BLaER1 (cell line): Measurements from ENCODE around the gene NTPCR.

Experiments
- H3K27ac ChIP-seq: shearing (Covaris generic); formaldehyde crosslinking; 2 replicates; pipeline ENCODE4 v1.8.1; 2022
- H3K27me3 ChIP-seq: shearing (Covaris generic); formaldehyde crosslinking; 2 replicates; pipeline ENCODE4 v1.8.1; 2022
- H3K36me3 ChIP-seq: shearing (Covaris generic); formaldehyde crosslinking; 2 replicates; pipeline ENCODE4 v1.8.1; 2022
- H3K4me1 ChIP-seq: shearing (Covaris generic); formaldehyde crosslinking; 2 replicates; pipeline ENCODE4 v1.8.1; 2022
- H3K4me2 ChIP-seq: shearing (Covaris generic); formaldehyde crosslinking; 2 replicates; pipeline ENCODE4 v1.8.1; 2022
- H3K4me3 ChIP-seq: shearing (Covaris generic); formaldehyde crosslinking; 2 replicates; pipeline ENCODE4 v1.8.1; 2022
- H3K9ac ChIP-seq: shearing (Covaris generic); formaldehyde crosslinking; 2 replicates; pipeline ENCODE4 v1.8.1; 2022
- H3K9me3 ChIP-seq: shearing (Covaris generic); formaldehyde crosslinking; 2 replicates; pipeline ENCODE4 v1.8.1; 2022
- H4K20me1 ChIP-seq: shearing (Covaris generic); formaldehyde crosslinking; 2 replicates; pipeline ENCODE4 v1.8.1; 2022
- Cebpa-rat ChIP-seq: shearing (Covaris generic); IDR thresholded peaks from 2 replicates; pipeline ENCODE4 v1.8.1; 2022

Gene NTPCR

GRCh38 chr1:232950197-232951176 lies at the start of gene NTPCR:
Gene NTPCR (plus strand): TSS chr1:232950611. CDS start chr1:232950711, 100 bp downstream.
- Histone ChIP-seq H3K4me2 (peak within 1 kb of the TSS; percentile 90), H3K36me3 (peaks cover under 1% of the 10 kb centered on the region; the same call in 1 of the 2 replicates), H3K9me3 (peaks cover under 1% of the 10 kb centered on the region; the same call in 1 of the 2 replicates), H4K20me1 (no peaks in the 10 kb centered on the region), H3K27me3 (no peaks in the 10 kb centered on the region), H3K4me1 (peaks cover 31% of the 10 kb centered on the region), H3K4me3 (peak within 1 kb of the TSS; percentile 90), H3K27ac (peak within 1 kb of the TSS; percentile 84), H3K9ac (peak within 1 kb of the TSS; percentile 86)
- no peak for TF ChIP-seq Cebpa-rat

DNA sequence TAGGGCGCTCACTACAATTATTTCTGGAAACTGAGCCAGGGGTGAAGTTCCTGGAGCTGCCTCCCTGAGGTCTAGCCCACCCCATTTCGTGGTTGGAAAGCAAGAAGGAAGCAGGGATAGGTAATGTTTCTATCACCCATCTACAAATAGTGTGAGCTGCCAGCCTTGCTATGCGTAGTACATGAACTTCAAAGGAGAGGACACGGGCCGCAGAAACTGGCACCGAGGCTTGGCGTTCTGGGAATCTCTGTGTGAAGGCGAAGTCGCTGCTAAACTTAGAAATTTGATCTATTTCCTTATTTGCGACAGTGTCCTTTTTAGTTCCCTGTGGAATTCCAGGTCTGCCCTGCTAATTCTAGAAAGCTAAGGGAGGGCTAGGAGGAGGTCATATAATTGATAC lies 49.6 kb upstream of the NTPCR start:
- no peak overlapping the region for H3K9ac ChIP-seq
- H4K20me1 ChIP-seq = no peaks in the 10 kb centered on the region
- no peaks in the 10 kb centered on the region for H3K36me3 ChIP-seq
- H3K27ac ChIP-seq = no peak overlapping the region
- peaks cover 17% of the 10 kb centered on the region for H3K9me3 ChIP-seq
- H3K27me3 ChIP-seq = no peaks in the 10 kb centered on the region
- no peak overlapping the region for H3K4me3 ChIP-seq
- H3K4me2 ChIP-seq = peak overlapping the region; percentile 25
- peaks cover 10% of the 10 kb centered on the region for H3K4me1 ChIP-seq
- TF ChIP-seq Cebpa-rat = no peak

- H3K4me3 ChIP-seq = no peak overlapping the region
- H3K36me3 ChIP-seq = no peaks in the 10 kb centered on the region
- no peaks in the 10 kb centered on the region for H4K20me1 ChIP-seq
- no peaks in the 10 kb centered on the region for H3K27me3 ChIP-seq
- H3K4me2 ChIP-seq = peak overlapping the region; percentile 25
- peaks cover 17% of the 10 kb centered on the region for H3K9me3 ChIP-seq
- no peak overlapping the region for H3K9ac ChIP-seq
- H3K27ac ChIP-seq = no peak overlapping the region
- peaks cover 10% of the 10 kb centered on the region for H3K4me1 ChIP-seq
- no peak for TF ChIP-seq Cebpa-rat
These were observed 49.2 kb upstream of the NTPCR start for GRCh38 chr1:232901255-232901654.

GRCh38 chr1:232902774-232903350 lies 47.5 kb upstream of the NTPCR start:
- Histone ChIP-seq H3K4me1 (peaks cover 10% of the 10 kb centered on the region), H3K4me2 (no peak overlapping the region), H3K9ac (no peak overlapping the region), H4K20me1 (no peaks in the 10 kb centered on the region), H3K4me3 (no peak overlapping the region), H3K9me3 (peaks cover 17% of the 10 kb centered on the region), H3K27me3 (no peaks in the 10 kb centered on the region), H3K36me3 (no peaks in the 10 kb centered on the region), H3K27ac (no peak overlapping the region)
- no peak for TF ChIP-seq Cebpa-rat

DNA sequence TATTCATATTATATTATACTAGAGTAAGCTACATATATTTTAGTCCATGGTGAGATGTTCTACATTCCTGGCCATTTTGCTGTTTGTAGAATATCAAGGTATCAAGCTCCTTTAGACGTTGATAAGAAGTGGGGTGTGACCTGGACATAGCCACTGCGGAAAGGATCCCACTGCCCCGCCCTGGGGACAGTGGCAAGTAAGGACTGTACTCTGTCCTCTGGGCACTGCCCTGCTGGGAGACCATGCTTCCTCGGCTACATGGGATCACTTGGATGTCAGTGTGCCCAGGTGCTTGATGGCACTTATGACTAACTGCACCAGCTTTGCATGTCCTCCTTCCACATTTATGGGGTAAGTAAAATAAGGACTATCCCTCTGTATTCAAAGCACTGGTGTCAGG lies 46.3 kb upstream of the NTPCR start:
- Histone ChIP-seq H3K9ac (no peak overlapping the region), H3K27me3 (no peaks in the 10 kb centered on the region), H4K20me1 (no peaks in the 10 kb centered on the region), H3K9me3 (peaks cover 4% of the 10 kb centered on the region), H3K4me3 (no peak overlapping the region), H3K4me2 (no peak overlapping the region), H3K27ac (no peak overlapping the region), H3K4me1 (peaks cover 16% of the 10 kb centered on the region), H3K36me3 (no peaks in the 10 kb centered on the region)
- TF ChIP-seq Cebpa-rat = no peak

DNA sequence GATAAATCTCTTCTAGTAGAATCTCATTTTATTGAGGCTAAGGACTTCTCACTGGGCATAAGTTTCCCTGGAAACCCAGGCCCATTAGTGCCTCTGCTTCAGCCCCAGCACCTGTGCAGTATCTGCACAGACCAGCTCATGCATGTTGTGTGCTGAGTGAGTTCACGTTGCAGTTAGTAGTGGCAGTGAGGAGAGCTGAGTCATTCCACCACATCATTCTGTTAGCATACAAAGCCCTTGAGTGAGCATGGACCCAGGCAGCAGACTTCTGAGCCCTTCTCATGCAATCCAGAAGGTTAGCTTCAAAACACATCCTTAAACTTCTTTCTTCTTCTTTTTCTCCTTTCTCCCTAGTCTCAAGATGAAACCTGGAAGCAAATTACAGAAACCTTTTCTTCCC lies 45.8 kb upstream of the NTPCR start:
- TF ChIP-seq Cebpa-rat = no peak
- Histone ChIP-seq H3K27me3 (no peaks in the 10 kb centered on the region), H4K20me1 (no peaks in the 10 kb centered on the region), H3K36me3 (no peaks in the 10 kb centered on the region), H3K27ac (no peak overlapping the region), H3K4me2 (no peak overlapping the region), H3K9ac (no peak overlapping the region), H3K9me3 (no peaks in the 10 kb centered on the region), H3K4me3 (no peak overlapping the region), H3K4me1 (peaks cover 20% of the 10 kb centered on the region)

GRCh38 chr1:232905331-232906034 lies 44.9 kb upstream of the NTPCR start:
- Histone ChIP-seq H3K4me2 (no peak overlapping the region), H3K27me3 (no peaks in the 10 kb centered on the region), H3K9ac (no peak overlapping the region), H3K36me3 (no peaks in the 10 kb centered on the region), H3K4me1 (peaks cover 29% of the 10 kb centered on the region), H3K9me3 (no peaks in the 10 kb centered on the region), H3K27ac (no peak overlapping the region), H3K4me3 (no peak overlapping the region), H4K20me1 (no peaks in the 10 kb centered on the region)
- TF ChIP-seq Cebpa-rat = no peak

GRCh38 chr1:232906441-232906840 lies 44.0 kb upstream of the NTPCR start:
- H3K4me1 ChIP-seq = peaks cover 20% of the 10 kb centered on the region

GRCh38 chr1:232908831-232909230 lies 41.6 kb upstream of the NTPCR start:
- Histone ChIP-seq H3K27me3 (no peaks in the 10 kb centered on the region), H3K9ac (no peak overlapping the region), H3K36me3 (no peaks in the 10 kb centered on the region), H3K4me3 (no peak overlapping the region), H3K4me2 (peak overlapping the region; percentile 62), H3K9me3 (no peaks in the 10 kb centered on the region), H4K20me1 (no peaks in the 10 kb centered on the region), H3K4me1 (peaks cover 20% of the 10 kb centered on the region), H3K27ac (no peak overlapping the region)
- TF ChIP-seq Cebpa-rat = no peak

More at GRCh38 chr1:232906441-232906840, 44.0 kb upstream of the NTPCR start:
- no peak for TF ChIP-seq Cebpa-rat
- no peaks in the 10 kb centered on the region for H3K36me3 ChIP-seq
- no peak overlapping the region for H3K27ac ChIP-seq
- H3K9ac ChIP-seq = no peak overlapping the region
- H3K4me3 ChIP-seq = no peak overlapping the region
- H3K9me3 ChIP-seq = no peaks in the 10 kb centered on the region
- no peak overlapping the region for H3K4me2 ChIP-seq
- no peaks in the 10 kb centered on the region for H3K27me3 ChIP-seq
- no peaks in the 10 kb centered on the region for H4K20me1 ChIP-seq
